Spleen (tissue), 11 donors: ENCODE data around the gene INTS1. TPM values are rescaled to one million over a fixed set of nuclear protein-coding genes. Genes with fewer than 3 reads are reported as not detected.

Experiments
- DNase-seq: peaks from one replicate; pipeline ENCODE4 v3.0.0-alpha.2; 2020
- H3K27ac ChIP-seq, 8 donors: fragments of 200-600 bp; sonication (generic) in 7 of 8; 1 replicate in 4 of 8; 2 replicates in 4 of 8; pipeline versions ENCODE4 v1.5.0 to v1.8.0; 2016 to 2021; ENCODE audit warnings: inconsistent platforms in 4 of 8, mild to moderate bottlenecking in 4 of 8, moderate library complexity in 1 of 8
- H3K27me3 ChIP-seq, 7 donors: fragments of 200-600 bp; sonication (generic) in 6 of 7; replicated peaks in 1 of 7; 1 replicate in 4 of 7; 2 replicates in 3 of 7; pipeline versions ENCODE4 v1.5.0 to v1.8.0; 2016 to 2021; ENCODE audit warnings: inconsistent platforms in 3 of 7, mild to moderate bottlenecking in 1 of 7
- H3K36me3 ChIP-seq, 6 donors: fragments of 200-600 bp; sonication (generic) in 5 of 6; 1 replicate in 4 of 6; 2 replicates in 2 of 6; pipeline versions ENCODE4 v1.5.0 to v1.8.0; 2016 to 2021; ENCODE audit warnings: inconsistent platforms in 2 of 6
- H3K4me1 ChIP-seq, 6 donors: fragments of 200-600 bp; sonication (generic) in 5 of 6; 1 replicate in 3 of 6; 2 replicates in 3 of 6; pipeline versions ENCODE4 v1.5.0 to v1.8.0; 2016 to 2021; ENCODE audit warnings: inconsistent platforms in 3 of 6
- H3K4me3 ChIP-seq, 8 donors: fragments of 200-600 bp; sonication (generic) in 7 of 8; 1 replicate in 4 of 8; 2 replicates in 4 of 8; pipeline versions ENCODE4 v1.5.0 to v1.8.0; 2016 to 2021; ENCODE audit warnings: inconsistent platforms in 4 of 8, mild to moderate bottlenecking in 4 of 8, moderate library complexity in 2 of 8
- H3K9me3 ChIP-seq, 8 donors: fragments of 200-600 bp; sonication (generic) in 7 of 8; 1 replicate in 4 of 8; 2 replicates in 4 of 8; pipeline versions ENCODE4 v1.5.0 to v1.8.0; 2016 to 2021; ENCODE audit warnings: inconsistent platforms in 4 of 8
- POLR2A ChIP-seq, 3 donors: fragments of 450-650 bp; IDR thresholded peaks; one replicate each; pipeline ENCODE4 v1.5.1; 2017; ENCODE audit warnings: antibody characterized with exemption in 3 of 3, mild to moderate bottlenecking in 1 of 3
- POLR2AphosphoS5 ChIP-seq, 3 donors: sonication (generic); formaldehyde crosslinking; IDR thresholded peaks; one replicate each; pipeline ENCODE4 v1.5.1; 2017; ENCODE audit warnings: antibody characterized with exemption in 3 of 3
- WGBS, 5 donors: extraction: QIAGEN DNeasy Blood & Tissue Kit in 3 of 5; methylation state at CpG; one replicate each; pipeline versions ENCODE4 v1.1.5 to v1.1.7; 2013 to 2018; 5-methylcytosine and 5-hydroxymethylcytosine counted together
- intact Hi-C: fragments of 100-400 bp; cut with DNase I; formaldehyde crosslinking; loops from one replicate; pipeline ENCODE4 v1.15.0; 2023; ENCODE audit warnings: low total_unique reads
- polyA plus RNA-seq, 3 donors: library from polyadenylated mRNA; stranded (reverse); fragments of 200-250 nt; gene quantifications; one replicate each; pipeline ENCODE4 v1.2.1, GENCODE V29; 2013
- total RNA-seq, 7 donors: library from RNA; depleted of rRNA in 3 of 7; stranded (reverse); fragments of >200 nt in 3 of 7; fragmentation: NEBNext Ultra II Directional in 4 of 7; extraction: Animal tissue kit (Norgen Biotek cat#: 25700) in 4 of 7; gene quantifications; one replicate each; pipeline versions ENCODE4 v1.1.0 to v1.2.1, GENCODE V29; 2016 to 2021
- TF ChIP-seq, protein P1 (sequence below), 11 experiments: fragments of 200-600 bp in 7 of 11; fragments of 450-650 bp in 4 of 11; sonication (generic) in 4 of 11; IDR thresholded peaks in 8 of 11; conservative IDR thresholded peaks in 3 of 11; 1 replicate in 7 of 11; 2 replicates in 4 of 11; pipeline versions ENCODE4 v1.4.0 to v1.8.0; 2016 to 2021; ENCODE audit warnings: antibody characterized with exemption in 11 of 11, inconsistent platforms in 4 of 11, mild to moderate bottlenecking in 1 of 11
- donor health status: healthy with polysubstance abuse.
- donor health status: DM: no; HTN: no; CAD: no; lungs with moderate emphysema.
- donor health status: DM: no; HTN: no; CAD: no.
- donor health status: Bipolar disorder and iron deficiency.
- donor health status: healthy.
- donor health status: DM: no; HTN: no; CAD: no.
- donor health status: DM: yes; HTN: yes; CAD: no.

Gene INTS1
- total and polyA plus RNA-seq, 10 donors: 47.3 to 126 (median 79.7) TPM

DNA sequence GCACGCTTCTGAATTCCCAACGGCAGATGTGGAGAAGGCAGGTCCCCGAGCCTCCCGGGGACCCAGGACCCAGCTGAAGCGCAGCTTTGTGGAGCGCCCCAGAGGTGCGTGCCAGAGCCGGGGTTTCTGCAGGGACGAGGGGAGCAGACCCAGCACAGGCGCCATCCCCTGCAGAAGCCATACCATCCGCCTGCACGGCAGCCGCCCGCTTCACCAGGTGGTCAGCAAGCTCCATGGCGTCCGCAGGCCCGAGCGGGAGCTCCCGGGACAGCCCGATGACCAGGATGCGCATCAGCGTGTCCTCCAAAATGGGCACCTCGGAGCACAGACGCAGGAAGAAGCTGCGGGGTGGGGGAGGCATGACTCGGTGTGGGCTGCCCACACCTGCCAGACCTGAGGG lies 10.6 kb downstream of the INTS1 start:
- intact Hi-C loops: no loop called here
- TF ChIP-seq, protein P1, sequence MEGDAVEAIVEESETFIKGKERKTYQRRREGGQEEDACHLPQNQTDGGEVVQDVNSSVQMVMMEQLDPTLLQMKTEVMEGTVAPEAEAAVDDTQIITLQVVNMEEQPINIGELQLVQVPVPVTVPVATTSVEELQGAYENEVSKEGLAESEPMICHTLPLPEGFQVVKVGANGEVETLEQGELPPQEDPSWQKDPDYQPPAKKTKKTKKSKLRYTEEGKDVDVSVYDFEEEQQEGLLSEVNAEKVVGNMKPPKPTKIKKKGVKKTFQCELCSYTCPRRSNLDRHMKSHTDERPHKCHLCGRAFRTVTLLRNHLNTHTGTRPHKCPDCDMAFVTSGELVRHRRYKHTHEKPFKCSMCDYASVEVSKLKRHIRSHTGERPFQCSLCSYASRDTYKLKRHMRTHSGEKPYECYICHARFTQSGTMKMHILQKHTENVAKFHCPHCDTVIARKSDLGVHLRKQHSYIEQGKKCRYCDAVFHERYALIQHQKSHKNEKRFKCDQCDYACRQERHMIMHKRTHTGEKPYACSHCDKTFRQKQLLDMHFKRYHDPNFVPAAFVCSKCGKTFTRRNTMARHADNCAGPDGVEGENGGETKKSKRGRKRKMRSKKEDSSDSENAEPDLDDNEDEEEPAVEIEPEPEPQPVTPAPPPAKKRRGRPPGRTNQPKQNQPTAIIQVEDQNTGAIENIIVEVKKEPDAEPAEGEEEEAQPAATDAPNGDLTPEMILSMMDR (IDR thresholded peaks at IDR 0.05 in 8 of 11, conservative IDR thresholded peaks at IDR 0.05 in 3 of 11): no peak
- no peak for TF ChIP-seq POLR2AphosphoS5 (IDR thresholded peaks at IDR 0.05)
- TF ChIP-seq POLR2A (IDR thresholded peaks at IDR 0.05): no peak
- H3K27me3 ChIP-seq: no peaks in the 10 kb centered on the region
- no peaks in the 10 kb centered on the region for H3K4me1 ChIP-seq
- no peak for DNase-seq
- no peak overlapping the region for H3K4me3 ChIP-seq
- no peaks in the 10 kb centered on the region for H3K9me3 ChIP-seq
- peaks cover 0 to 100% (median 95%) of the 10 kb centered on the region in 6 donors for H3K36me3 ChIP-seq
- no peak overlapping the region for H3K27ac ChIP-seq
- 91 to 98% (median 97%) methylated on average over 15 to 26 of the region's 26 CpGs for WGBS, 5 donors

DNA sequence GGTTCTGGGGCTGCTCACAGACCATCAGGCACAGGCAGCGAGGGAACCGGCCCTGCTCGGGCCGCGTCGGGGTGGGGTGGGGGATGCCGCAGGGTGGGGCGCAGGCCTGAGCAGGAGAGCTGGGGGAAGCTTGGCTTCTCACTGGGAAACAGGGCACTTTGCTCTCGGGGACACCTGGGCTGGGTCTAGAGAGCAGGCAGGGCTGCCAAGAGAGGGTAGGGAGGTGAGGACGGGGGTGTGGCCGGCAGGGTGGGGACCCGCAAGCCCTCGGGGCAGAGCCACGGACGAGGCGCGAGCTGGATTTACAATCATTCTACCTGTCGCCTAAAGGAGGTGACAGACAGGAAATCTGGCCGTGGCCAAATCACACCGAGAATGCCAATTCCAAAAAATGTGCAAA lies 11.1 kb downstream of the INTS1 start:
- intact Hi-C loops: no loop called here
- Histone ChIP-seq H3K4me1 (no peaks in the 10 kb centered on the region), H3K4me3 (no peak overlapping the region), H3K9me3 (no peaks in the 10 kb centered on the region), H3K36me3 (peaks cover 0 to 100% (median 96%) of the 10 kb centered on the region in 6 donors), H3K27ac (no peak overlapping the region), H3K27me3 (no peaks in the 10 kb centered on the region)
- no peak for DNase-seq
- 92 to 95% (median 93%) methylated on average over 12 to 20 of the region's 20 CpGs for WGBS, 5 donors
- TF ChIP-seq POLR2AphosphoS5 (IDR thresholded peaks at IDR 0.05) (no peak), POLR2A (IDR thresholded peaks at IDR 0.05) (no peak)
- TF ChIP-seq, protein P1 (IDR thresholded peaks at IDR 0.05 in 8 of 11, conservative IDR thresholded peaks at IDR 0.05 in 3 of 11): no peak

DNA sequence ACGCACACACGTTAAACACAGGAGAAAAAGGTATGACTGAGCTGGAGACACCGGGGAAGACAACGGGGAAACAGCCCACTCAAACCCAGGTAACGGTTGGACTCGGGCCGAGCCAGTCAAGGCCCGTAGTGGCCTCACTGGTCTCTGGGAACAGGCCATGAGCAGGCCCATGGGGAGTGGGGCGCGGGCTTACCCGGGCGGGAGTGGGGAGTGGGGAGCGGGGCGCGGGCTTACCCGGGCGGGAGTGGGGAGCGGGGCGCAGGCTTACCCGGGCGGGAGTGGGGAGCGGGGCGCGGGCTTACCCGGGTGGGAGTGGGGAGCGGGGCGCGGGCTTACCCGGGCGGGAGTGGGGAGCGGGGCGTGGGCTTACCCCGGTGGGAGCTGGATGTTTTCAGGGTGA lies 11.5 kb downstream of the INTS1 start:
- TF ChIP-seq POLR2A (IDR thresholded peaks at IDR 0.05): no peak
- no peak for TF ChIP-seq POLR2AphosphoS5 (IDR thresholded peaks at IDR 0.05)
- TF ChIP-seq, protein P1 (IDR thresholded peaks at IDR 0.05 in 8 of 11, conservative IDR thresholded peaks at IDR 0.05 in 3 of 11): no peak
- no peak overlapping the region for H3K27ac ChIP-seq
- intact Hi-C loops: no loop called here
- no peaks in the 10 kb centered on the region for H3K9me3 ChIP-seq
- no peak for DNase-seq
- no peaks in the 10 kb centered on the region for H3K4me1 ChIP-seq
- H3K27me3 ChIP-seq: no peaks in the 10 kb centered on the region
- H3K36me3 ChIP-seq: peaks cover 0 to 100% (median 96%) of the 10 kb centered on the region in 6 donors
- 82 to 96% (median 92%) methylated on average over 31 to 33 of the region's 33 CpGs for WGBS, 5 donors
- H3K4me3 ChIP-seq: no peak overlapping the region

DNA sequence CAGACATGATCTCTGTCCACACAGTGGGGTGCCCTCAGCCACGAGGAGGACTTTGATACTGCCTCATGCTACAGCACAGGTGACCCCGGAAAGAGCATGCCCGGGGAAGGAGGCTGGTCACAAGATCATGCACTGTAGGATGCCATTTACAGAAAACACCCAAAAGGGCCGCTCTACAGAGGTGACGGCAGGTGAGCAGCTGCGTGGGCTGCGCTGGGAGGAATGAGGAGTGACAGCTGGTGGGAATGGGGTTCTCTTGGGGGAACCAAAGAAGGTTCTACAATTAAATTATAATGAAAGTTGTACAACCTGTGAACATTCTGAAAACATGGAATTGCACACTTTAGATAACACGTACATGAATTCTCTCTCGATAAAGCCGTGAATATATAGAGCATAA lies 12.0 kb downstream of the INTS1 start:
- peaks cover 0 to 100% (median 96%) of the 10 kb centered on the region in 6 donors for H3K36me3 ChIP-seq
- H3K27ac ChIP-seq: no peak overlapping the region
- H3K4me1 ChIP-seq: no peaks in the 10 kb centered on the region
- no peaks in the 10 kb centered on the region for H3K9me3 ChIP-seq
- H3K4me3 ChIP-seq: no peak overlapping the region
- DNase-seq: no peak
- no peak for TF ChIP-seq POLR2A (IDR thresholded peaks at IDR 0.05)
- no peak for TF ChIP-seq POLR2AphosphoS5 (IDR thresholded peaks at IDR 0.05)
- TF ChIP-seq, protein P1 (IDR thresholded peaks at IDR 0.05 in 8 of 11, conservative IDR thresholded peaks at IDR 0.05 in 3 of 11): no peak
- H3K27me3 ChIP-seq: no peaks in the 10 kb centered on the region
- WGBS, 5 donors: 92 to 98% (median 95%) methylated on average over 10 of the region's 10 CpGs
- intact Hi-C loops: no loop called here
